LNCaP clone FGC (cell line): ENCODE data around the gene TM9SF4.
"Not testable (repeated sequence)": the region's sequence is repeated elsewhere in the genome, so short reads cannot be mapped to it uniquely, and the experiment has no call there.

Source experiments
- DNase-seq: peaks from one replicate; pipeline ENCODE4 v3.0.0-alpha.2; 2011; ENCODE audit warnings: low read depth
- H3K4me3 ChIP-seq: 2 replicates; pipeline ENCODE4 v1.5.1; 2011; ENCODE audit warnings: mild to moderate bottlenecking, low read depth, low read length, control low read depth
- CTCF ChIP-seq: IDR thresholded peaks from 2 replicates; pipeline ENCODE4 v1.5.1; 2012; ENCODE audit warnings: mild to moderate bottlenecking; ENCODE audit not compliant: control insufficient read depth, insufficient read depth; ENCODE audit errors: extremely low read depth

The TM9SF4 gene

GRCh38 chr20:32168184-32168910 is 58.8 kb downstream of the TM9SF4 start:
- no peak overlapping the region for H3K4me3 ChIP-seq
- TF ChIP-seq CTCF, result no peak
- DNase-seq, result no peak

GRCh38 chr20:32177696-32178095 is 68.2 kb downstream of the TM9SF4 start:
- DNase-seq, H3K4me3 ChIP-seq: not testable (repeated sequence)

DNA sequence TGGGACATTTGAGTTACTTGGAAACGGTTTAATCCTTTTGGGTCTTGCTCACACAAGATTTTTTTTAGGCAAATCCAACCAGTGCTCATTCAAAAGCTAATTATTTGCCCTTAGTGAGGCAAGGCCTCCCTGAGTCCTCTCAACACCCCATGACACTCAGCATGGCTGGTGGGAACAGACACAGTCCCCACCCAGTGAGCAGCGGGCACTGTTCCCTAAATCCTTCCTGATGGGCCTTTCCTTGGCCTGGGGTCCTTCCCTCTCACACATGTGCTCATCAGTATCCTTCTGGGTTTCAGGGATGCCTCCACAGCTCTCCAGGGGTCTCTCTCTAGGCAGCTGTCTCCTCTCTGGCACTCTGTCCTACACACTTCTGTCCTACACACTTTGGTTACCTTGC is 70.0 kb downstream of the TM9SF4 start:
- TF ChIP-seq CTCF, result no peak
- H3K4me3 ChIP-seq, result no peak overlapping the region
- no peak for DNase-seq

DNA sequence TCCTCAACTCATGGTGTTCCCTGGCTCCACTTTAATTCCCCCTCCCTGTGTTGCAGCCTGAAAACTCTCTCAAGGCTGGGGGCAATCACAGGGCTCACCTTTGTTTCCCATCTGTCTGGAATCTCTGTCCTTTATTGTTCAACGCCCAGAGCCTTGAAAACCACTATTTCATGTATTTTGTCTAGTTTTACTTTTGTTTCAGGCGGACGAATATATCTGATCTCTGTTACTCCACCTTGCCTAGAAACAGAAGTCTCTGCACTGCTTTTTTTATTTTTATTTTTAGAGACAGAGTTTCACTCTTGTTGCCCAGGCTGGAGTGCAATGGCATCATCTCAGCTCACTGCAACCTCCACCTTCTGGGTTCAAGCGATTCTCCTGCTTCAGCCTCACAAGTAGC is 70.4 kb downstream of the TM9SF4 start:
- H3K4me3 ChIP-seq, result no peak overlapping the region
- DNase-seq, result no peak
- TF ChIP-seq CTCF, result no peak

DNA sequence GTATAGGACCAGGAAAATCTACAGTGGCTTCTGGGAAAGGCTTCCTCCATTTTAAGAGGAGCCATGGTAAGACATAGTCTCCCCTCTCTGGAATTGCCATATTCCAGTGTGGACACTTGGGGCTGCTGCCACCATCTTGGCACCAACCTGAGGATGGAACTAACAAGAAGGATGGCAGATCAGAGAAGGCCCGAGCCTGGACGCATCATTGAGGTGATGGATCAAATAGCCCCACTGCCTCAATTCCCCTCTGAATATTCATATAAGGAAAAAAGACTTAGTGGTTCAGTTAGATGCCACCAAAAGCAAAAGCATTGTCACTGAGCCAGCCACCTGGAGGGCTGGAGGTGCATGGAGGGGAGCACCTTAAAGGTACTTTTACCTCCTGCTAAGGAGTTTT is 72.1 kb downstream of the TM9SF4 start:
- DNase-seq, result no peak
- H3K4me3 ChIP-seq, result no peak overlapping the region
- TF ChIP-seq CTCF, result no peak

GRCh38 chr20:32183947-32184635 is 74.6 kb downstream of the TM9SF4 start:
- TF ChIP-seq CTCF, result no peak
- DNase-seq, result no peak

GRCh38 chr20:32184961-32185603 is 75.6 kb downstream of the TM9SF4 start:
- no peak overlapping the region for H3K4me3 ChIP-seq
- no peak for DNase-seq
- no peak for TF ChIP-seq CTCF

More at GRCh38 chr20:32183947-32184635, 74.6 kb downstream of the TM9SF4 start:
- H3K4me3 ChIP-seq, result no peak overlapping the region
